ENCODE results near the gene GAA. TPM values are rescaled to one million over a fixed set of nuclear protein-coding genes. Genes with fewer than 3 reads are reported as not detected.

GAA gene
- total RNA-seq, 2 experiments from 2014 or later, result 43.2 to 51.6 TPM

- intact Hi-C loops (cut with micrococcal nuclease; ENCODE audit: unreplicated experiment), result loop anchor here (5.0 kb wide), 1 partner anchor 44 kb away; the partner anchor contains the start of gene EIF4A3
- no peak for TF ChIP-seq CTCF (conservative IDR thresholded peaks at IDR 0.05; ENCODE audit: low read length)
- no peak for TF ChIP-seq EZH2phosphoT487 (IDR thresholded peaks at IDR 0.05; ENCODE audit: borderline replicate concordance, low read depth, low read length)
- H2AFZ ChIP-seq (ENCODE audit: low read length), result no peak overlapping the region
- no peaks in the 10 kb centered on the region for H4K20me1 ChIP-seq (ENCODE audit: insufficient read depth, low read length)
- CTCF ChIA-PET (ENCODE audit: unreplicated experiment), result no interaction called here
- no TSS peak for BruUV-seq (replicated peaks)
- no peak overlapping the region for H3K4me2 ChIP-seq (ENCODE audit: low read length)
- H3K9me2 ChIP-seq (ENCODE audit: insufficient read depth, low read length), result no peaks in the 10 kb centered on the region
- no peak for DNase-seq (ENCODE audit: low spot score)
- no peaks in the 10 kb centered on the region for H3K36me3 ChIP-seq (ENCODE audit: insufficient read depth, low read length)
- no peaks in the 10 kb centered on the region for H3K9me3 ChIP-seq (ENCODE audit: low read length)
- H3K27ac ChIP-seq (ENCODE audit: low read depth, low read length, poor library complexity, severe bottlenecking), result no peak overlapping the region
- POLR2A ChIA-PET, result interaction anchor here (0.6 kb wide), 1 partner anchor 45 kb away, joined by 4 read pairs; no protein-coding TSS in a partner anchor
- peaks cover 22% of the 10 kb centered on the region for H3K4me1 ChIP-seq (ENCODE audit: insufficient read depth, low read length, poor library complexity, severe bottlenecking)
- no peak overlapping the region for H3K4me3 ChIP-seq (ENCODE audit: low read depth, low read length, poor library complexity, severe bottlenecking)
- H3K79me2 ChIP-seq (ENCODE audit: insufficient read depth, low read depth, low read length), result no peaks in the 10 kb centered on the region
Observed at GRCh38 chr17:80103449-80104085, 2.2 kb downstream of the GAA start.

- Histone ChIP-seq H3K9me2 (ENCODE audit: insufficient read depth, low read length) (no peaks in the 10 kb centered on the region), H3K4me3 (ENCODE audit: low read depth, low read length, poor library complexity, severe bottlenecking) (no peak overlapping the region), H2AFZ (ENCODE audit: low read length) (no peak overlapping the region), H4K20me1 (ENCODE audit: insufficient read depth, low read length) (no peaks in the 10 kb centered on the region), H3K79me2 (ENCODE audit: insufficient read depth, low read depth, low read length) (no peaks in the 10 kb centered on the region), H3K4me1 (ENCODE audit: insufficient read depth, low read length, poor library complexity, severe bottlenecking) (peaks cover 22% of the 10 kb centered on the region), H3K27ac (ENCODE audit: low read depth, low read length, poor library complexity, severe bottlenecking) (no peak overlapping the region), H3K36me3 (ENCODE audit: insufficient read depth, low read length) (no peaks in the 10 kb centered on the region), H3K9me3 (ENCODE audit: low read length) (no peaks in the 10 kb centered on the region), H3K4me2 (ENCODE audit: low read length) (no peak overlapping the region)
- ChIA-PET CTCF (ENCODE audit: unreplicated experiment) (no interaction called here), POLR2A (no interaction called here)
- TF ChIP-seq CTCF (conservative IDR thresholded peaks at IDR 0.05; ENCODE audit: low read length) (no peak), EZH2phosphoT487 (IDR thresholded peaks at IDR 0.05; ENCODE audit: borderline replicate concordance, low read depth, low read length) (no peak)
- intact Hi-C loops (cut with micrococcal nuclease; ENCODE audit: unreplicated experiment), result loop anchor here (5.0 kb wide), 1 partner anchor 43 kb away; the partner anchor contains the start of gene EIF4A3
- DNase-seq (ENCODE audit: low spot score), result no peak
- BruUV-seq (replicated peaks), result no TSS peak
Observed at GRCh38 chr17:80104321-80104955, 3.1 kb downstream of the GAA start.

GRCh38 chr17:80104956-80105375 is 3.6 kb downstream of the GAA start:
- no TSS peak for BruUV-seq (replicated peaks)
- no peaks in the 10 kb centered on the region for H3K9me2 ChIP-seq (ENCODE audit: insufficient read depth, low read length)
- H4K20me1 ChIP-seq (ENCODE audit: insufficient read depth, low read length), result no peaks in the 10 kb centered on the region
- TF ChIP-seq EZH2phosphoT487 (IDR thresholded peaks at IDR 0.05; ENCODE audit: borderline replicate concordance, low read depth, low read length) (no peak), CTCF (conservative IDR thresholded peaks at IDR 0.05; ENCODE audit: low read length) (no peak)
- no peaks in the 10 kb centered on the region for H3K79me2 ChIP-seq (ENCODE audit: insufficient read depth, low read depth, low read length)
- H3K9me3 ChIP-seq (ENCODE audit: low read length), result no peaks in the 10 kb centered on the region
- peaks cover 21% of the 10 kb centered on the region for H3K4me1 ChIP-seq (ENCODE audit: insufficient read depth, low read length, poor library complexity, severe bottlenecking)
- no peak overlapping the region for H3K4me2 ChIP-seq (ENCODE audit: low read length)
- no peak for DNase-seq (ENCODE audit: low spot score)
- H2AFZ ChIP-seq (ENCODE audit: low read length), result no peak overlapping the region
- POLR2A ChIA-PET, result no interaction called here
- H3K27ac ChIP-seq (ENCODE audit: low read depth, low read length, poor library complexity, severe bottlenecking), result no peak overlapping the region
- no peaks in the 10 kb centered on the region for H3K36me3 ChIP-seq (ENCODE audit: insufficient read depth, low read length)
- intact Hi-C loops (cut with micrococcal nuclease; ENCODE audit: unreplicated experiment), result loop anchor here (5.0 kb wide), 1 partner anchor 42 kb away; the partner anchor contains the start of gene EIF4A3
- no peak overlapping the region for H3K4me3 ChIP-seq (ENCODE audit: low read depth, low read length, poor library complexity, severe bottlenecking)
- CTCF ChIA-PET (ENCODE audit: unreplicated experiment), result no interaction called here
